ENCODE data around the gene KRT38.
"Not testable (repeated sequence)": the region's sequence is repeated elsewhere in the genome, so short reads cannot be mapped to it uniquely, and the experiment has no call there.

KRT38 gene

GRCh38 chr17:41457676-41458075 lies 16.9 kb upstream of the KRT38 start:
- no peak for DNase-seq

DNA sequence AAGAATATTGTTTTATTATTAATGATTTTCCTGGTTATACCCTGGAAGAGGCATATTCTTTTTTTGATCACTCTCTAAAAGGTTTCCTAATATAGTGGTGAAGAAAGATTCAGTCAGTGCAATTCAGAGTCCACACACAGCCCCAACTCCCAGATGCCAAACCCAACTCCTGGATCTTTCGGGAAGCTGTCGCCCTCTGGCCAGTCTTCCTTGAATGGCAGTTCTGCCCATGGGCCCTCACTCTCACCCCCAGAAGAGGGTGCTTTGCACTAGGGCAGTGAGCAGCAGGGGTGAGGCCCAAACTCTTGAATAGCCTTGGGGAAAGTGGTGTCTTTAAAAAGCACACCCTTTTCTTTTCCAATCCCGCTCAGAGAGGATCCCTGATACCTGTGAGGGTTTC lies 15.4 kb upstream of the KRT38 start:
- DNase-seq, result no peak

DNA sequence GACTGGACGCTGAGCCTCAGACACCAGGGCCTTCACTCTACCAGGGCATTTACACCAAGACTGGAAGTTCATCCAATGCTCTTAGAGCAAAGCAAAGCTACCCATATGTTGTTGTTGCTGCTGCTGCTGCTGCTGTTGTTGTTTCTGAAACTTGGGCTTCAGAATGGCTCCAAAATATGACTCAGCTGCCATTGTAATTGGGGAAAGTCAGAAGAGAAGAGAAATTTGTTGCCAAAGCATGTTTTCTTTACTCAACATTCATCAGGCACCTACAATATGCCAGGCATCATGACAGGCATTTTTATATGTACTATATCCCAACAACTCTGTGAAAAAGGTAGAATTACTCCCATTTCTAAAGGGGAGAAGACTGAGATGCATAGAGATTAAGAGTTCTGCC lies 14.5 kb upstream of the KRT38 start:
- DNase-seq, result no peak

- DNase-seq, result no peak
These were observed 12.3 kb upstream of the KRT38 start for GRCh38 chr17:41453066-41453465.

DNA sequence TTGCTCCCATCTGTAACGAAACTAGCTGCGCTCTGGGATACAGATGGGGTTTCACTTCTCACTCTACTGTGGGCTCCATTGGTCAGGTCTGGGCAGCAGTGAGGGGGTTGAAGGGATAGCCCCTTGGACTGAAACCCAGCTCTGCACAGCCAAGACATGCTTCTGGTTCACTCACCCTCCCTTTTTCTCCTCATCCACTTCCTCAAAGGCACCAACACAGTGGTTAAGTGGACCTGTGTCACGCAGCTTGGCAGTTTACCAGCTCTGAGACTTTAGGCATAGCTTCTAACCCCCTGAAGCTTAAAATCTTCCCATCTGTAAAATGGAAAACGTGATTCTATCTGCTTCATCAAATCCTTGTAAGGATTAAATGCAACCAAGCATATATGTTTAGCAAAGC lies 11.5 kb upstream of the KRT38 start:
- no peak for DNase-seq

DNA sequence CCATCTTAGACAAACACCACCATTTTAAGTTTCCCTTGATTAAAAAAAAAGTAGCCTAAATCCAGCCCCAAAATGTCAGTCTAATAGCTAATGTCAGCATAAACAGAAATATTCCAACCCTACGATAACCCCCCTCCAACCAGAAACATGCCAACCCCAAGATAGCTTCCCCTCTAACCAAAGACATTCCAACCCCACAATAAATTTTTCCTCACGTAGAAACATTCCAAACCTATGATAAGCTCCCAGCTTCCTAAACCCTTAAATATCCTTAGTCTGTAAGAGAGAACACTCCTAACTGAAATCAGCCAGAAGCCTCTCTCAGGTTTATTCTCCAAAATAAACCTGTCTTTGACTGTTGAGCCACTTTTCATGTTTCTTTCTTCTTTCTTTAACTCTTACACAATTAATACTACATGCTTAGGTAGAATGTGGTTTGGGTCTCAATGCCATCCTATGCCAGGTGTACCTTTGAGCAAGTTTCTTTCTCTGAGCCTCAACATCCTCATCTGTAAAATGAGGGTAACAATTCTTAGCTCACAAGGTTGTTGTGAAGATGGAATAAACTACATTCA lies 10.5 kb upstream of the KRT38 start:
- DNase-seq, result no peak

DNA sequence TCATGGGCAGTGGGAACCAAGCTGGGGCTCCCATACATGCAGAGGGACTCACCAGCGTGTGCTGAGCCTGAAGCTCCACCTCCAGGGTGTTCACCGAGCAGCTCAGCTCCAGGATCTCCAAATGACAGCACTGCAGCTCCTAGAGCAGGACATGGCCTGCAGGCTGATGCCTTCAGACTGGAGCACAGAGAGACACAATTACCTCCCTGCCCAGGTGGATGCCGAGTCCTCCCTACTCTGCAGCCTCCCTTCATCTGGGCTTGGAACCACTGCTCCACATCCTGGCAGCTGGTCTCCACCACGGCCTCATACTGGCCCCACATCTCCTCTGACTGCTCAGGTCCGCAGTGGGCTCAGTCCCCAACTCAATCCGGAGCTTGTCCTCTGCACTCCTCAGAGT lies 8.2 kb upstream of the KRT38 start:
- no peak for DNase-seq

- no peak for DNase-seq
These were observed 7.7 kb upstream of the KRT38 start for GRCh38 chr17:41448506-41448905.

GRCh38 chr17:41446806-41447205 lies 6.0 kb upstream of the KRT38 start:
- DNase-seq, result no peak

DNA sequence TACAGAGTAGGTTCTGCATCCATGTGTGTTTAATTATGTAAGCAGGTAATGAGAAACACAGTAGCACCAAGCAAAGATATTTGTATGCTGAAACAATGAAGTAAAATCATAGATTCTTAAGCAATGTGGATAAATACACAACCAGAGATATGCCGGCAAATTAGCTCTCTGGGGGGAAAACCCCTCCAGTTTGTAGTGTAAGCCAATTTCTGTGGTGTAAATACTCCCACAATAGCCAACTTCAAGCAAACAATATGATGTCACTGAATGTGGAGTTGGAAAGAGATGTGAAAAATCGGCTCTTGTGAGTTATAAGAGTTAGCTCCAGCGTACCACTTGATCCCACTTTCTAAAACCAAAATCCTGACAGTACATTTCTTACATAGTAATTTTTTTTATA lies 3.9 kb upstream of the KRT38 start:
- DNase-seq, result no peak

DNA sequence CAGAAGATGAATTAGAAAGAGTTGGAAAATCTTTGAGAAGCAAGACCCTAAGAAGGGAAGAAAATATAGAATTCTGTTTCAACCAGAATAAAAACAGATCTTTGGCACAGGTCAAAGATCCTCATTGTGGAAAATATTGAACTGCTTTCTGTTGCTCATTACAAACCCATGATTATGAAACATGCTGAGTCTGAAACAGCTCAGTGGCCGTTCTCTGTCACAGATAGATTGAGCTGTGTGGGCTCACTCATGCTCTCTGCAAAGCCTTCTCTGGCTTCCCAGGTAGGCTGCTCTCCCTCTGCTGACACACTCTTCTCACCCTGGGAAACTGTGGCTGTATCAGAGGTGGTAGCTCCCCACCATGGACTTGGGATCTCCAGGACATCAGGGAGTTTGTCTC lies 3.4 kb upstream of the KRT38 start:
- DNase-seq, result no peak

DNA sequence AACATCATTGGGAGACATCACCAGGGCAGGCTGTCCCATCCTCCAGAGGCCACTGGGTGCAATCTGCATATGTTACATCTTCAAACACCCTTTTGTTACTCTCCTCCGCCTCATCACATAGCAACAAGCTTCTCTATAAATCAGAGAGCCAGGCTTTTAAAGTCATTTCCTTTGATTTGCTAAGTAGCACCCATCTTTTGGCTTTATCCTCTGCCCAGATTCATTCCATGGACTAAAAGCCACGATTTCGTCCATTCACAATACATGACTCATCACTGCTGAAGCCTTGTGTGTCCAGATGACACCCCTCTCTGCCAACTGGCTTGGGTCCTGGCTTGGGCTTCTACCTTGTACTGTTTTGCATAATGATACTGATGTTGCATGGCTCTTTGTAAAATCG lies 2.0 kb upstream of the KRT38 start:
- no peak for DNase-seq

- DNase-seq, result no peak
These were observed 1.4 kb downstream of the KRT38 start for GRCh38 chr17:41439375-41439774.

DNA sequence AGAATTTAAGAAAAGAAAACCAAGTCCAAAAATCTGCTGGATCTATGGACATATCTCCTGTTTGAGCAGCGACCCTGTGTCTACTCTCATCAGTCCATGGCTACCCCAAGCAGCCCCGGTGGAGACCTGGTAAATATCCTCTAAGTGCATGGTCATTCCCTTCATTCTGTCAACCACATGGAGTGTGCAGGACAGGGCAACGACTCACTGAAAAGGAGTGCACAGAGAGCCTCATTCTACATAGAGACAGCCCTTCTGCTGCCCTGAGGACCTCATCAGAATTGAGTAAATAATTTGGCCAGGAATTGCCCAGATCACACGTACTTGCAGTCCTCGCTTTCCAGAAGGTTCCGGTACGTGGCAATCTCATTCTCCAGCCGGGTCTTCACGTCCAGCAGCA lies 3.0 kb downstream of the KRT38 start:
- DNase-seq, result no peak

GRCh38 chr17:41437254-41437653 lies 3.5 kb downstream of the KRT38 start:
- no peak for DNase-seq

DNA sequence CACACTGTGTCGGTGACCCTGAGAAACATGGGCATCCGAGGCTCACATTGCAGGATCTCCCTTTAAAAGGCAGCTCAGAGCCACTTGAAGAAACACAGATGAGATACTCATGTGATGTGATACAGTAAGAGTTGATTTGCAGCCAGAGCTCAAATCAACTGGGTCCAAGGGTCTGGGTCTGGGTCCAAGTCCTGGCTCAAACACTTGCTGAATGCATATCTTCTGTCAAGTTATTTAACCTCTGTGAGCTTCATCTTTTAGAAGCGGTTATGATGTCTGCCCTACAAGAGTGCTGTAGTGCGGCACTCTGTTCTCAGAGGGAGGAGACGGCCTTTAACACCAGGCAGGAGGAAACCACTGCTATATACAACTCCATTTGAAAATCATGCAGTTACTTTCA lies 6.4 kb downstream of the KRT38 start:
- no peak for DNase-seq

GRCh38 chr17:41434005-41434404 lies 6.8 kb downstream of the KRT38 start:
- no peak for DNase-seq

GRCh38 chr17:41433586-41433985 lies 7.2 kb downstream of the KRT38 start:
- DNase-seq, result no peak

- not testable (repeated sequence) for DNase-seq
These were observed 10.4 kb downstream of the KRT38 start for GRCh38 chr17:41430376-41430775.

DNA sequence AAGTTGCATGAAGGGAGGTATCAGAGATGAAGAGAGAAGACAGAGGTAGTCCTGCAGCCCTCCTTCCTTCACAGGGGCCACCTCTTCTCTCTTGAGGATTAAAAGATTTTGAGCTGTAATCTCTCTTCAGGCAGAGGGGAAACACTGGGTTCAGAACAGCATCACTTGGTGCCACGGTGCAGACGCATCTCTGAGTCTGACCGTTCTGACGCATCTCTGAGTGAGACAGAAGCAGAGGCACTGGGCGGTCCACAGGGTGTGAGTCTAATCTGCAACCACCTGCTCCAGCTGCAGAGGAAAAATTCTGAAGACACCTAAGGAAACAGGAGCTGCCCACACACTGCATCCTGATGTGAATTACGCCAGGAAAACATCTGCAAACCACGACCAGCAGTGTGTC lies 11.1 kb downstream of the KRT38 start:
- DNase-seq, result no peak

DNA sequence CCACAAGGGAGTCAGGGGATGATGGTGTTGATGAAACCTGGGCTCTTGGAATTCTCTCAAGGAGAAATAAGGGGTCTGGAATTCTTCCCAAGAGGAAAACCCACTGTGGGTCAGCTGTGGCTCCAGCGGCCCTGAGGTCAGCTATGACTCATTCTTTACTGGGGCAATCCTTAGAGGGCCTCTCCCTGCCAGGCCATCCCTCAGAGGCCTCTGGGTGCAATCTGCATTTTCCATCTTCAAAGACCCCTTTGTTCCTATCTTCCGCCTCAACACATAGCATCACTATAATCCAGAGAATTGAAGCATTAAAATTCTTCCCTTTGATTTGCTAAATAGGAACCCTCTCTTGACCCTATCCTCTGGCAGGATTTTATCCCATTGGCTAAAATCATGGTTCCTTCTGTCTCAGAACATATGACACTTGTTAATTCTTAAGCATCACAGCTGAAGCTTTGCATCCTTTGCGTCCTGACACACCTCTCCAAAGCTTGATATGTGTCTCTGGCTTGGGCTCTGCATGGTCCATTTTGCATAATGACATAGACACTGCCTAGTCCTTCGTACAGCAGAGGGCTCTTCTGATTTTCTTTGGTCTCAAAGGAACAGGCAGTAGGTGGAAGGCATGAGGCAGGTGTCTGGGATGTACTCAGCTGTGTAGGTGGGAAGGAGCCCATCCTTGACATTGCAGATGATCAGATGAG lies 12.0 kb downstream of the KRT38 start:
- no peak for DNase-seq

DNA sequence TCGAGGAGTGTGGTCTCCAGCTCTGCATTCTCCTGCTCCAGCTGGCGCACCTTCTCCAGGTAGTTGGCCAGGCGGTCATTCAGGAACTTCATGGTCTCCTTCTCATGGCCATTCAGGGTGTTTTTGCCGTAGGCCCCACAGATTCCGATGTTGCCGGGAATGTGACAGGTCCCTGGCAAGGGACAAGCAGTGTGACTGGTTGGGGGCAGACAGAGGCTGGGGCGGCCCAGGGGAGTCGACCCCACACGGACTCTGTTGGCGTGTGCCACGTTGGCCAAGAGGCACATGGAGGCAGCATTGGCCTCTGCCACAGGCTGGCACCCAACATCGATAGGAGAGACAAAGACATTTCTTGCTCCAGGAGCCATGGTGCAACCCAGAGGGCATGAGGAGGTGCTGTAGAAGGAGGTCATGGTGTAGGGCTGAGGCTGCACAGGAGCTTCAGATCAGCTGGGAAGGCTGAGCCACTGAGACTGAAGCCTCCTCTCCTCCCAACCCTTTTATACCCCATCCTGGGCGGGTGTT lies 16.6 kb downstream of the KRT38 start, which contains the start of gene KRT37:
Gene KRT37 (minus strand): TSS at position 475 of the 525 bp plus-strand sequence. CDS start 62 bp downstream, at position 413.
- DNase-seq, result no peak

DNA sequence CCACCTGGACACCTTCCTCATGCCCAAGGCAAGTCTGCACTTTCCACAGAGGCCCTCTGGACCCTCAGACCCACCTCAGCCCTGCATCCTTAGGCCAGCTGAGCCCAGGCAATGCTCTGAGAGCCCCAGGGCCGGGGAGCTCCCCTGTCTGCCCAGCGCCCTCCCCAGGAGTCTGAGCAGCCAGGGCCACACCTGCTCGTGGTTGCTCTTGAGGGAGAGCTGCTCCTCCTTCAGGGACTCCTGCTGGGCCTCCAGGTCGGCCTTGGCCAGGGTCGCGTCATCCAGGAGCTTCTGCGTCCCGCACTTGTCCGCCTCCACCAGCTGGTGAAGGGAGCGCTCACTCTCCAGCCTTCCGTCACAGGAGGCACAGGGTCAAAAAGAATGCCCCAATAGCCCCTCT lies 18.2 kb downstream of the KRT38 start:
- not testable (repeated sequence) for DNase-seq

DNA sequence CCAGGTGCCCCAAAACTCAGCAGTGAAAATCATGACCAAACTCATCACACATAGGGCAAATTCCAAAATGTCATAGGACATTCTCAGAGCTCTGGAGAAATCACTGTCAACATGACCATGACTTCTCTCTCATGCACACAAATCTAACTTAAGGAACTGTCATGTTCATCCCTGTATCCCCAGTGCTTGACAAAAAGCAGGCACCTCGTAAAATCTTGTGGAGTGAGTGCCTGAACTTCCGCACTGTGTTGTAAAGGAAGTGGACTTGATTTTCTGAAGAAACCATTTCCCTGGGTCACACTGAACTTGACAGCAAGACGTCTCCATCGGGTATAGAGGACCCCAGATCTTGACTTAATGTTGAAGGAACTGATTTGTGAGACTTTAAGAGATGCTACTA lies 19.2 kb downstream of the KRT38 start:
- no peak for DNase-seq

DNA sequence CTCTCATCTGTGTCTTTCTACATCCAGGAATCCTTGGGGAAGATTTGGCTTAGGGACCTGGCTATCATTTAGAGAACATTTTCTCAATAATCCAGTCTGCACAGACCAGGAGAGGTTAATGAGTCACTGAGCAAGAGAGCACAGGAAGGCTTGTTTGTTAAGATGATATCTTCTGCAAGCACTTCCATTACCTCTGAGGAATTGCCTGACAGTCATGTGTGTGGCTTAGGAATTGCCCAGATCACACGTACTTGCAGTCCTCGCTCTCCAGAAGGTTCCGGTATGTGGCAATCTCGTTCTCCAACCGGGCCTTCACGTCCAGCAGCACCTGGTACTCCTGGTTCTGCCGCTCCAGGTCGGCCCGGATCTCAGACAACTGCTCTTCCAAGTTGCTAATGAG lies 19.7 kb downstream of the KRT38 start:
- no peak for DNase-seq
